Choroid plexus epithelial cell (primary cell): ENCODE measurements around the gene CDH2.

Source experiments
- DNase-seq: peaks from one replicate; pipeline ENCODE4 v3.0.0-alpha.2; 2010; ENCODE audit warnings: low read depth
- H3K4me3 ChIP-seq: 2 replicates; pipeline ENCODE4 v1.5.1; 2011; ENCODE audit warnings: low read depth, mild to moderate bottlenecking, control low read depth, low read length, moderate library complexity
- TF ChIP-seq, protein P1 (sequence below): conservative IDR thresholded peaks from 2 replicates; pipeline ENCODE4 v1.5.1; 2011; ENCODE audit warnings: low read depth, mild to moderate bottlenecking, control low read depth, inconsistent platforms, low read length, moderate library complexity

The CDH2 gene

DNA sequence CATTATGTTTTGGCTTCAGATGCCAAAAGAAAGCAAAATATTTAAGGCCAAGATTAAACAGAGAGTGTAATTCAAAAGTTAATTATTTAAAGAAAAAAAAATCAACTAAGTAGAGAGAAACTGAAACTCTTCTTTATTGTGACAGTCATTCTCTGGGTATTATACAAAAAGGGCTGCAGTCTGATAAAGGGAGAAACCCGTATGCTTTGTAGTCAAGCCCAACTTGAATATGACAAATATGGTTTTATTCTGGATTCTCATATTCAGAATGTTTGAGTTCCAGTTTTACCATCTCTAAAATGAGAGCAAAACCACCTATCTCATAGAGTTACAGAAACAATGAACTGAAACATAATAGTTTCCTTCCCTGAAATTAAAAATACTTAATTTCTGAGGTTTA lies 8.2 kb downstream of the CDH2 start:
- TF ChIP-seq, protein P1, sequence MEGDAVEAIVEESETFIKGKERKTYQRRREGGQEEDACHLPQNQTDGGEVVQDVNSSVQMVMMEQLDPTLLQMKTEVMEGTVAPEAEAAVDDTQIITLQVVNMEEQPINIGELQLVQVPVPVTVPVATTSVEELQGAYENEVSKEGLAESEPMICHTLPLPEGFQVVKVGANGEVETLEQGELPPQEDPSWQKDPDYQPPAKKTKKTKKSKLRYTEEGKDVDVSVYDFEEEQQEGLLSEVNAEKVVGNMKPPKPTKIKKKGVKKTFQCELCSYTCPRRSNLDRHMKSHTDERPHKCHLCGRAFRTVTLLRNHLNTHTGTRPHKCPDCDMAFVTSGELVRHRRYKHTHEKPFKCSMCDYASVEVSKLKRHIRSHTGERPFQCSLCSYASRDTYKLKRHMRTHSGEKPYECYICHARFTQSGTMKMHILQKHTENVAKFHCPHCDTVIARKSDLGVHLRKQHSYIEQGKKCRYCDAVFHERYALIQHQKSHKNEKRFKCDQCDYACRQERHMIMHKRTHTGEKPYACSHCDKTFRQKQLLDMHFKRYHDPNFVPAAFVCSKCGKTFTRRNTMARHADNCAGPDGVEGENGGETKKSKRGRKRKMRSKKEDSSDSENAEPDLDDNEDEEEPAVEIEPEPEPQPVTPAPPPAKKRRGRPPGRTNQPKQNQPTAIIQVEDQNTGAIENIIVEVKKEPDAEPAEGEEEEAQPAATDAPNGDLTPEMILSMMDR = no peak
- no peak for DNase-seq
- no peak overlapping the region for H3K4me3 ChIP-seq

DNA sequence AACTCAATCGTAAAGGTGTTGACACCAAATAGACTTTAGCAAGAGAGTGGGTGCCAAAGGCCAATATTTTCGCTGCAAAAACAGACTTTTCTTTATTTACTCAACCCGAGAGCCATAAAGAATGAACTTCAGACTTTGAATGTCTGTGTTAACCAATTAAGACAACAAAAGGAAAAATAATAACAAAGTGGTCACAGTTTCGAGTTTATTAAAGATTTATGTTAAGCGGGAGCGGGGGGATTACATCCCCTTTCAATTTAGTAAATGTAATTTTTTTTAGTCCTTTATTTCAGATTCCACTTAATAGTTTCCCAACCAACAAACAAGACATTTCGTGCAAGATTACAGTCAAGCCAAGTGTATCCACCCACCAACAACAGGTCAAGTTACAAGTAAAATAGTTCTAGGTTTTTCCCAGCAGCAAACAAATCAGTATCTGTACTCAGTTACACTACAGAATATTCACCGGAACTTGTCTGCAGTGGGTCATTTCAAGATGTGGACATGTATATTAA lies 9.0 kb downstream of the CDH2 start:
- peak; percentile 54 for DNase-seq
- TF ChIP-seq, protein P1 = no peak
- H3K4me3 ChIP-seq = no peak overlapping the region

DNA sequence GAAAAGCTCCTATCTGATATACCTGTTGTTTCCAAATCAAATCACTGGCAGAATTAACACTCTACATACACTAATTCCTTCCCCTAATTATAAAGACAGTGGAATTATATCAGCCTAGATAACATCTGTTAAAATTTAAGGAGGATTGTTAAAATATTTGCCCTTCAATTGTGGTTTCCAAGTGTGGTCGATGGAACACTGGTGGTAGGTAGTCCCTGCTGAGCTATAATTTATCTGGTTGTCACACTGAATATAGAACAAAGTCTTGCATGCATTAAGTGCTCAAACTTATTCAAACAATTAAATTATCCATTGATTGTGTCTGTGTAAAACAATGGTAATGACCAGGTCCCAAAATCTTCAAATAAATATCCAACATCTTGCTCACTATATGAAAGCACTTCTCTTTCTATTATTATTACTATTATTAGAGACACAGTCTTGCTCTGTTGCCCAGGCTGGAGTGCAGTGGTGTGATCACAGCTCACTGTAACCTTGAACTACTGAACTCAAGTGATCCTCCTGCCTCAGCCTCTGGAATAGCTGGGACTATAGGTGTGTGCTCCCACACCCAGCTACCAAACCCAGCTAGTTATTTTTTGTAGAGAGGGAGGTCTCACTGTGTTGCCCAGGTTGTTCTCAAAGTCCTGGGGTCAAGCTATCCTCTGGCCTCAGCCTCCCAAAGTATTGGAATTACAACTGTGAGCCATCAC lies 12.0 kb downstream of the CDH2 start:
- H3K4me3 ChIP-seq = no peak overlapping the region
- DNase-seq = no peak
- TF ChIP-seq, protein P1 = no peak

DNA sequence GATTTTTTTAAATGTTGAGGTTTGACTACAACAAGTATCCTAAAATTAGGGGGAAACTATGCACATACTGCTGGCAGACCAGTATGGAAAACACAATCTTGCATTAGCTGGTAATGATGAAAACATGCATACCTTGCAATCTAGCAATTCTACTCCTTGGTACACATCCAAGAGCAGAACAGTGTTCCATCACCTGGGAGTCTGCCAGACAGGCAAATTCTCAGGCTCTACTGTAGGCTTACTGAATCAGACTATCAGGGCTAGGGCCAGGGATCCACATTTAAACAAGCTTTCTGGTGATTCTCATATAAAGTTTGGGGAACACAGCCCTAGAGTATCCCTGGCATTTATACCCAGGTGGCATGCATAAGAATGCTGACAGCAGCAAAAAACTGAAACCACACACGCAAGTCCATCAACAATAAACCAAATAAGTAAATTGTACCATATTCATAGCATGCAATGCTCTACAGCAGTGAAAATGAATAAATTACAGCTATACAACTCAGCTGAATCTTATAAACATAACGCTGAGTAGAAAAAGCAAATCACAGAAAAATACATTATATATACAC lies 13.6 kb downstream of the CDH2 start:
- TF ChIP-seq, protein P1 = no peak
- DNase-seq = peak; percentile 86
- no peak overlapping the region for H3K4me3 ChIP-seq

DNA sequence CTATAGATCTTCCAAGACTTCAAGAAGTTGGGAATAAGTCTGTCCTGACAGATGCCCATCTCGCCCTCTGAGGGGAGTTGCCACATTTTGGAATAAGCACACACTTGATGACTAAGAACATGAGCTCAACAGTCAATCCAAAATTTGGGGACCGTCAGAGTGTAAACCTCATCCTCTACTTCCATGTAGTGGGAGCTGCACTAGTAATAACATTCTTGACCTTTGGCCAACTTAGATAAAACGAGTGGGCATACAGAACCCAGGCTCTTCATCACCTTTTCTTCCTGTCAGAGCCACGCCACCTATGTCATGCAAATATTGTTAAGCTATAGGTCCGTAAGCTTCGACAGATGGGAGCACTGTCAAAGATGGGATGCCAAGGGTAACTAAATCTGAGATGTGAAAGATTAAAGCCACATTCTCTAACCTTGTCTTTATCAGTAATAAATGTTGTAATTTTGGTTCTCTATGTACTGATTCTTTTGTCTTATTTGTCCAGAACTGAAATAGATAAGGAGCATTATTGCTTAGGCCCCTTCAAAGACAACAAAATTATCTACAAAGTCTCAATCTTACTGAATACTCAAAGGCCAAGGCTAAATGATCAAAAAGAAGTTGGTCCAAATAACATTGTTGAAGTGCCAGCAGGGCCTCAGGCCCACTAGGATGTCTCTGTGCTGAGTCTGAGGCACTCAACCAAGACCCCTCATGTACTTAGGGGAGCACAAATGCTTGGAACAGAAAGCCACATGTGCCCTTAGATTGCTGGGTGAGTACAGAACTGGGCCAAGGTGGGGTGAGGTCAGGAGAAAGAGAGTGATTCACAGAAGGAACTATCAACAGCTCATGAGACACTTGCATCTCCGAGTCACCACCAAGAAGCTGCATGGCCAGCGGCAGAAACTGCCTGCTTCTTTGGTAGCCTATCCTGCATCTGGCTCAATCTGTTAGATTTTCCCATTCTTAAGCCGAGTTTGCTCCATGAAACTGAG lies 15.0 kb downstream of the CDH2 start:
- TF ChIP-seq, protein P1 = no peak
- DNase-seq = no peak

DNA sequence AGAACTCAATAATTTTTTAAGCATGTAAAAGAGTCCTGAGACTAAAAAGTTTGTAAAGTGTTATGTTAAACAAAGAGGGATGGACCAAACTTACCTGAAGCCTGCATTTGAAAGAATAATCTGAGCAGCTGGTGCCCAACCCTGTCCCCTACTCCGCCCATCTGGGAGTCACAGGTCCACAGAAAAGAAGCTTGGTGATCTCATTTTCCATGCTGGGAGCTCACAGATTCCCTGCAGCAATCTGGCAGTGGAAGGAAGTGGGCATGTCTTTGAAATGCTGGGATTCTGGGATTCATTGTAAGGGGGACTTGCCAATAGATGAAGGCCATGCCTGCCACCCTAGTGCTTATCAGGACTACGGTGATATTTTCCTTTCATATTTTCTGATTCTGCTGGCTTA lies 17.9 kb downstream of the CDH2 start:
- H3K4me3 ChIP-seq = no peak overlapping the region
- DNase-seq = no peak

More for the DNA sequence above, 15.0 kb downstream of the CDH2 start:
- H3K4me3 ChIP-seq = no peak overlapping the region

More for the DNA sequence above, 17.9 kb downstream of the CDH2 start:
- TF ChIP-seq, protein P1 = no peak
